Lower leg skin (tissue), 4 donors: ENCODE data around the gene SLC35F3. TPM values are rescaled to one million over a fixed set of nuclear protein-coding genes. Genes with fewer than 3 reads are reported as not detected.

Experiments
- DNase-seq, 2 donors: peaks; one replicate each; pipeline ENCODE4 v3.0.0-alpha.2; 2019; ENCODE audit warnings: low spot score in 2 of 2
- H3K4me3 ChIP-seq: fragments of 200-600 bp; sonication (generic); 2 replicates; pipeline ENCODE4 v1.5.1; 2017; ENCODE audit warnings: mild to moderate bottlenecking, low read depth; ENCODE audit not compliant: poor library complexity, severe bottlenecking
- POLR2A ChIP-seq, 2 donors: fragments of 450-650 bp; IDR thresholded peaks; one replicate each; pipeline ENCODE4 v1.6.1; 2016 to 2017; ENCODE audit warnings: antibody characterized with exemption in 2 of 2, mild to moderate bottlenecking in 1 of 2, moderate library complexity in 1 of 2
- WGBS, 2 donors: methylation state at CpG; one replicate each; pipeline ENCODE4 v1.1.5; 2018; 5-methylcytosine and 5-hydroxymethylcytosine counted together
- intact Hi-C: fragments of 100-400 bp; cut with DNase I; formaldehyde crosslinking; loops from one replicate; pipeline ENCODE4 v1.15.0; 2023; ENCODE audit warnings: low total_unique reads
- total RNA-seq, 4 donors: library from RNA; depleted of rRNA; stranded (reverse); fragments of >200 nt; gene quantifications; one replicate each; pipeline ENCODE4 v1.1.0, GENCODE V29; 2016
- TF ChIP-seq, protein P1 (sequence below), 3 donors: fragments of 450-650 bp; IDR thresholded peaks; one replicate each; pipeline ENCODE4 v1.5.1; 2016; ENCODE audit warnings: antibody characterized with exemption in 3 of 3, mild to moderate bottlenecking in 3 of 3, moderate library complexity in 2 of 3

SLC35F3 gene
- total RNA-seq, 4 donors from 2014 or later: 0.42 to 0.83 (median 0.64) TPM

DNA sequence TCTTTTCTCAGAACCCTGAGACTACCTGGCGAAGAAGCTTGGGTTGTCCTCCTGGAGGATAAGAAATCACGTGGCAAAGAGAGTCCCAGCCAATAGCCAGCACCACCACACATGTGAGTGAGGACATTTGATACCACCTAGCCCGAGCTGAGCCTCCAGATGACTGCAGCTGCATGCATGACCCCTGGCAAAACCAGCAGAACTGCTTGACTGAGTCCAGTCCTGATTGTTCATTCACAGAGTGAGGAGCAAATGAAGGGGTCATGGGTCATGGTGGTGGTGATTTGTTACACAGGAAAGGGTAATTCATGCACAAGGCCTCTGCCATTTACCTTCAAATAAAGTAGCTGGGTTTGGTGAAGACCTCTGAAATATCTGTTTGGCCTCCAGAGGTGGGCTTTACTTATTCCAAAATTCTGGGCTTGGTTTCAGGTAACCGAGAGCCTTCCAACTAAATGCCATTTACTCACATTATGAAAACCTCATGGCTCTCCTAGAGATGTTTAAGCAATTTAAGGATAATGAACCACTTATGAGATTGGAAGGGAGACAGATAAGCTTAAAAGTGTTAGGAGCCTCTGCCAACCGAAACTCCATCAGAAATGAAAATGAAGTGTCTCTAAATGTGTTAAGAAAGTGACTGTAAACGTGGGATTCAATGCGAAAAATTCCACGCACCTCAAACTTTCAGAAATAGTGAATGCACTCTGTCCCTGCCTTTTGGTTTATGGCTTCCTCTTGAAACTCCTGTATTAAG is 163.3 kb downstream of the SLC35F3 start:
- no peak for DNase-seq
- WGBS, 2 donors: 77 to 79% methylated on average over 8 of the region's 8 CpGs
- intact Hi-C loops: loop anchor here (10.0 kb wide), 1 partner anchor 673 kb away; no protein-coding TSS in a partner anchor
- TF ChIP-seq POLR2A (IDR thresholded peaks at IDR 0.05): no peak
- TF ChIP-seq, protein P1, sequence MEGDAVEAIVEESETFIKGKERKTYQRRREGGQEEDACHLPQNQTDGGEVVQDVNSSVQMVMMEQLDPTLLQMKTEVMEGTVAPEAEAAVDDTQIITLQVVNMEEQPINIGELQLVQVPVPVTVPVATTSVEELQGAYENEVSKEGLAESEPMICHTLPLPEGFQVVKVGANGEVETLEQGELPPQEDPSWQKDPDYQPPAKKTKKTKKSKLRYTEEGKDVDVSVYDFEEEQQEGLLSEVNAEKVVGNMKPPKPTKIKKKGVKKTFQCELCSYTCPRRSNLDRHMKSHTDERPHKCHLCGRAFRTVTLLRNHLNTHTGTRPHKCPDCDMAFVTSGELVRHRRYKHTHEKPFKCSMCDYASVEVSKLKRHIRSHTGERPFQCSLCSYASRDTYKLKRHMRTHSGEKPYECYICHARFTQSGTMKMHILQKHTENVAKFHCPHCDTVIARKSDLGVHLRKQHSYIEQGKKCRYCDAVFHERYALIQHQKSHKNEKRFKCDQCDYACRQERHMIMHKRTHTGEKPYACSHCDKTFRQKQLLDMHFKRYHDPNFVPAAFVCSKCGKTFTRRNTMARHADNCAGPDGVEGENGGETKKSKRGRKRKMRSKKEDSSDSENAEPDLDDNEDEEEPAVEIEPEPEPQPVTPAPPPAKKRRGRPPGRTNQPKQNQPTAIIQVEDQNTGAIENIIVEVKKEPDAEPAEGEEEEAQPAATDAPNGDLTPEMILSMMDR (IDR thresholded peaks at IDR 0.05): no peak
- no peak overlapping the region for H3K4me3 ChIP-seq

GRCh38 chr1:234069760-234070159 is 165.3 kb downstream of the SLC35F3 start:
- no peak for DNase-seq
- intact Hi-C loops: loop anchor here (10.0 kb wide), 1 partner anchor 675 kb away; no protein-coding TSS in a partner anchor
- TF ChIP-seq, protein P1 (IDR thresholded peaks at IDR 0.05): no peak
- no peak for TF ChIP-seq POLR2A (IDR thresholded peaks at IDR 0.05)
- 50 to 73% methylated on average over 3 of the region's 3 CpGs for WGBS, 2 donors
- H3K4me3 ChIP-seq: no peak overlapping the region

GRCh38 chr1:234072793-234073192 is 168.3 kb downstream of the SLC35F3 start:
- DNase-seq: no peak
- TF ChIP-seq POLR2A (IDR thresholded peaks at IDR 0.05): no peak
- TF ChIP-seq, protein P1 (IDR thresholded peaks at IDR 0.05): no peak
- H3K4me3 ChIP-seq: no peak overlapping the region
- WGBS, 2 donors: 75 to 91% methylated on average over 3 of the region's 3 CpGs
- intact Hi-C loops: no loop called here

DNA sequence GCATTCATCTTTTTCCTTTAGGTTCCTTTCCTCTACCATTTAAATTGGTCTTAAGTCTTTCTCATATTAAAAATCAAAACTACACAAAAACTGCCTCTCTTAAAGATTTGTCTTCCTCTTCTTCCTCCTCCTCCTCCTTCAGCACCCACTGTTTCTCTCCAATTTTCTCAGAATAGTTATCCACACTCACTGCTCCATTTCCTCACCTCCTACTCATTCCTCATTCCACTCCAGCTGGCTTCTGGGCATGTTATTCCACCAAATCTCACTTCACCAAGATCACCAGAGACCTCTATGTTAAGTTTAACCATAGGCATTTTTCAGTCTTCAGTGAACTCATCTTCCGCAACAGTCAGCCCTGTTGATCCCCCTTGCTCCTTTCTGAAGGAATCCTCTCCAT is 173.7 kb downstream of the SLC35F3 start:
- intact Hi-C loops: no loop called here
- H3K4me3 ChIP-seq: no peak overlapping the region
- no peak for DNase-seq
- no peak for TF ChIP-seq POLR2A (IDR thresholded peaks at IDR 0.05)
- TF ChIP-seq, protein P1 (IDR thresholded peaks at IDR 0.05): no peak
- 92 to 97% methylated on average over 1 of the region's 1 CpG for WGBS, 2 donors

DNA sequence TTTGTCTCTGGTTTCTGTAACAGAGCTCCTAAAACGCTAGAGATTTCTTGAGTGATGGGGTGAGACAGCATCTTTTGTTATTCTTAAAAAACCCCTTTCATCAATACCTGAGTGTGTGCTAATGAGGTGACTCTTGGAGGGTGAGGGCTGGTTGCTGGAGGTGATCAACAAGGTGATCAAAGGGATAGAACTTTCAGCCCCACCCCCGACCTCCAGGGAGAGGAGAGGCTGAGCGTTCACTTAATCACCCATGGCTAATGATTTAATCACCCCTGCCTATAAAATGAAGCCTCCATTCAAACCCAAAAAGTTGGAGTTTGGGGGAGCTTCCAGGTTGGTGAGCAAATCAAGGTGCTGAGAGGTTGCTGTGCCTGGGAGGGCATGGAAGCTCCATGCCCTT is 175.4 kb downstream of the SLC35F3 start:
- TF ChIP-seq, protein P1 (IDR thresholded peaks at IDR 0.05): no peak
- TF ChIP-seq POLR2A (IDR thresholded peaks at IDR 0.05): no peak
- WGBS, 2 donors: 17 to 20% methylated on average over 3 of the region's 3 CpGs
- intact Hi-C loops: no loop called here
- H3K4me3 ChIP-seq: no peak overlapping the region
- no peak for DNase-seq
